Mesenchymal stem cell (in vitro differentiated cells and primary cell): ENCODE results near the gene COX8A.

Experiments used
- DNase-seq: peaks from one replicate; pipeline ENCODE4 v3.0.0-alpha.2; 2013
- H2AFZ ChIP-seq: one replicate; pipeline ENCODE4 v1.6.1; 2013; ENCODE audit warnings: low read depth, mild to moderate bottlenecking, control low read depth, inconsistent platforms, low read length, moderate library complexity
- H2AK5ac ChIP-seq: 2 replicates; pipeline ENCODE4 v1.6.1; 2013; ENCODE audit warnings: low read length, moderate library complexity, mild to moderate bottlenecking, inconsistent platforms; ENCODE audit not compliant: severe bottlenecking
- H2BK120ac ChIP-seq: one replicate; pipeline ENCODE4 v1.6.1; 2013; ENCODE audit warnings: low read depth, mild to moderate bottlenecking, inconsistent platforms, low read length, moderate library complexity
- H2BK12ac ChIP-seq, 2 experiments: one replicate each; pipeline ENCODE4 v1.6.1; 2013; ENCODE audit warnings: inconsistent platforms in 2 of 2, low read length in 2 of 2, mild to moderate bottlenecking in 2 of 2, moderate library complexity in 2 of 2, control low read depth in 1 of 2
- H2BK15ac ChIP-seq: one replicate; pipeline ENCODE4 v1.6.1; 2013; ENCODE audit warnings: mild to moderate bottlenecking, low read depth, inconsistent platforms; ENCODE audit not compliant: poor library complexity, severe bottlenecking
- H2BK5ac ChIP-seq: 2 replicates; pipeline ENCODE4 v1.6.1; 2013; ENCODE audit warnings: low read depth, mild to moderate bottlenecking, low read length, control low read depth, inconsistent platforms; ENCODE audit not compliant: poor library complexity, severe bottlenecking
- H3K14ac ChIP-seq, 2 experiments: one replicate each; pipeline ENCODE4 v1.6.1; 2013; ENCODE audit warnings: inconsistent platforms in 2 of 2, low read length in 2 of 2, control low read depth in 1 of 2, mild to moderate bottlenecking in 1 of 2, moderate library complexity in 1 of 2
- H3K18ac ChIP-seq, 2 experiments: one replicate each; pipeline ENCODE4 v1.6.1; 2013; ENCODE audit warnings: inconsistent platforms in 2 of 2, low read length in 2 of 2, control low read depth in 1 of 2, low read depth in 1 of 2, mild to moderate bottlenecking in 1 of 2
- H3K23ac ChIP-seq, 2 experiments: one replicate each; pipeline ENCODE4 v1.6.1; 2013; ENCODE audit warnings: inconsistent platforms in 2 of 2, low read length in 2 of 2, mild to moderate bottlenecking in 2 of 2, moderate library complexity in 2 of 2, control low read depth in 1 of 2
- H3K27ac ChIP-seq: 2 replicates; pipeline ENCODE4 v1.5.1; 2013; ENCODE audit warnings: mild to moderate bottlenecking, moderate library complexity, low read length, control low read depth, inconsistent platforms; ENCODE audit not compliant: poor library complexity, severe bottlenecking
- H3K27me3 ChIP-seq, 2 experiments: 2 replicates each; pipeline versions ENCODE4 v1.6.1 to v1.7.0; 2013; ENCODE audit warnings: low read length in 2 of 2, mild to moderate bottlenecking in 2 of 2, moderate library complexity in 2 of 2, control low read depth in 1 of 2, inconsistent platforms in 1 of 2; ENCODE audit not compliant: control insufficient read depth in 1 of 2, insufficient read depth in 1 of 2
- H3K36me3 ChIP-seq, 2 experiments: 2 replicates each; pipeline versions ENCODE4 v1.6.1 to v1.7.0; 2013; ENCODE audit warnings: low read length in 2 of 2, control low read depth in 1 of 2, inconsistent platforms in 1 of 2, low read depth in 1 of 2, mild to moderate bottlenecking in 1 of 2; ENCODE audit not compliant: insufficient read depth in 2 of 2, control insufficient read depth in 1 of 2
- H3K4ac ChIP-seq, 2 experiments: one replicate each; pipeline ENCODE4 v1.6.1; 2013; ENCODE audit warnings: inconsistent platforms in 2 of 2, low read length in 2 of 2, mild to moderate bottlenecking in 2 of 2, moderate library complexity in 2 of 2, control low read depth in 1 of 2, low read depth in 1 of 2
- H3K4me1 ChIP-seq: 2 replicates; pipeline ENCODE4 v1.6.1; 2013; ENCODE audit warnings: low read depth, low read length, control low read depth; ENCODE audit not compliant: control insufficient read depth, insufficient read depth
- H3K4me2 ChIP-seq: 2 replicates; pipeline ENCODE4 v1.6.1; 2013; ENCODE audit warnings: low read length, mild to moderate bottlenecking, inconsistent platforms; ENCODE audit not compliant: poor library complexity, severe bottlenecking
- H3K4me3 ChIP-seq, 2 experiments: 2 replicates each; pipeline versions ENCODE4 v1.5.1 to v1.7.0; 2013; ENCODE audit warnings: low read length in 2 of 2, mild to moderate bottlenecking in 2 of 2, control low read depth in 1 of 2, low read depth in 1 of 2; ENCODE audit not compliant: insufficient read depth in 1 of 2
- H3K79me1 ChIP-seq: replicated peaks from 2 replicates; pipeline ENCODE4 v1.6.1; 2013; ENCODE audit warnings: mild to moderate bottlenecking, control low read depth, low read length, inconsistent platforms; ENCODE audit not compliant: poor library complexity, severe bottlenecking
- H3K9ac ChIP-seq: 2 replicates; pipeline ENCODE4 v1.7.0; 2013; ENCODE audit warnings: mild to moderate bottlenecking, low read length, moderate library complexity
- H3K9me3 ChIP-seq: 2 replicates; pipeline ENCODE4 v1.7.0; 2013; ENCODE audit warnings: mild to moderate bottlenecking, low read length; ENCODE audit not compliant: control insufficient read depth
- H4K8ac ChIP-seq: one replicate; pipeline ENCODE4 v1.6.1; 2013; ENCODE audit warnings: inconsistent platforms, mild to moderate bottlenecking, low read length, moderate library complexity
- H4K91ac ChIP-seq: one replicate; pipeline ENCODE4 v1.6.1; 2013; ENCODE audit warnings: mild to moderate bottlenecking, low read length, inconsistent platforms
- WGBS: methylation state at CpG from one replicate; pipeline ENCODE4 v1.1.7; 2013; ENCODE audit warnings: mixed read lengths; 5-methylcytosine and 5-hydroxymethylcytosine counted together

Gene COX8A

DNA sequence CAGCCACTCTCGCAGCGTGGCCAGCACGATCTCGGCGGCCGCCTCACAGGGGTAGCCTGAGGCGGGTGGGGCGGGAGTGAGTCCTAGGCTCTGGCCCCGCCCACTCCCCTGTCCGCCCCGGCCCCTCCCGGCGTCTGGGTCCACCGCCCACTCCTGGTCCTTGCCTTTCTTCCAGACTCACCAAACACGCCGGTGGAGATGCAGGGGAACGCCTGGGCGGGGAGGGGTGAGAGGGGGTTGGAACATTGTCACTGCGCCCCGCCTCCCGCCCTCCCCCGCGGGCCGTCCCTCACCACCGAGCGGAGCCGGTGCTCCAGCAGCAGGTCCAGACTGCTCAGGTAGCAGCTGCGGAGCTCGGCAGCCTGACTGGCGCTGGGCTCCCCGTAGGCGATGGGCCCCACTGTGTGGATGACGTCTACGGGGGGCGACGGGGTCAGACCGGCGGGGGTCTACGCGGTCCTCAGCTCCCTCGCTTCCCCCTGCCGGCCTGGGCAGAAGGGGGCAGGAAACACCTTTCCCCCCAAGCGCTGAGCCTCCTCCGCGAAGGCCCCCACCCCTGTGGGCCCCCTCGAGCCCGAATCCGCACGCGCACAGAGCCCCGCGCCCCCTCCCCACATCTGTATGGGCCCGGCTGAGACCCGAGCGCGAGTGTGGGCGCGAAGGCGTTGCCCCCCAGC lies 25.1 kb downstream of the COX8A start:
- Histone ChIP-seq H3K14ac (no peak overlapping the region), H3K4me2 (peak overlapping the region; percentile 53), H2BK12ac (no peak overlapping the region), H4K8ac (no peak overlapping the region), H3K27ac (no peak overlapping the region), H3K9me3 (no peaks in the 10 kb centered on the region), H3K79me1 (peaks cover 18% of the 10 kb centered on the region), H2AFZ (no peak overlapping the region), H2BK15ac (no peak overlapping the region), H3K23ac (no peak overlapping the region), H2AK5ac (no peak overlapping the region), H3K9ac (no peak overlapping the region), H3K36me3 (peaks cover 36 to 50% of the 10 kb centered on the region in 2 experiments), H2BK5ac (no peak overlapping the region), H3K4ac (no peak overlapping the region), H3K27me3 (peaks cover 0 to 9% of the 10 kb centered on the region in 2 experiments), H2BK120ac (no peak overlapping the region), H3K4me3 (peak overlapping the region; percentile 29 to 33), H4K91ac (no peak overlapping the region), H3K18ac (no peak overlapping the region), H3K4me1 (peaks cover 56% of the 10 kb centered on the region)
- 5% methylated on average over 44 of the region's 59 CpGs for WGBS
- peak; percentile 53 for DNase-seq

DNA sequence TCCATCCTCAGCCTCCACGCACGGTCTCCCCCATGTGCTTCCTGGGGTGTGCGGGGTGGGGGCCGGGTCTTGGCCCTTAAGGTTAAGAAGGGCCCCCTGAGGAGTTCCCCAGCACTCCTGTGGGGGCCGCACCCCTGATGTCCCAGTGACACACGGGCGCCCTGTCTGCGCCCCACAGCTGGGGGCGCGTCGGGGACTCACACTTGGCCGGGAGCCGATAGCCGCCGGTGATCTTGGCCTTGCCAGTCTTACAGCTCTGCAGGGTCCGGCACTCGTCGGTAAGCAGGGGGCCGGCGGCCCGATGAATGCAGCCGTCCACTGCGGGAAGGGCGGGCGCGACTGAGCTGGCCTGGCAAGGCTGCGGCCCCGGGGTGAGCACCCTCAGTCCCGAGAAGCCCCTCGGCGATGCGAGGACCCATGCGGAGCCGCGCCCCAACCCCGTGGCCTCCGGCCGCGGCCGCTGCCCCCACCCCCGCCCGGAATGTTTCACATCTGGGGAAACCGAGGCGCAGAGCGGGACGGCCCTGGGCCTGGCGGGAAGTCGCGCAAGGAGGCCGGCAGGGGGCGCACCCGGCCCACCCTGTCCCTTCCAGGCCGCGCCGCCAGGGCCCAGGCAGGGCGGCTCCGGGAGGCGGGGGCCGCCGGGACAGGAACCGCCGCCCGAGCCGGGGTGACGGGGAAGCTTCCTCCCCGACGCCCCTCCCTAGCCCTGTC lies 25.8 kb downstream of the COX8A start:
- no peak overlapping the region for H2BK120ac ChIP-seq

DNA sequence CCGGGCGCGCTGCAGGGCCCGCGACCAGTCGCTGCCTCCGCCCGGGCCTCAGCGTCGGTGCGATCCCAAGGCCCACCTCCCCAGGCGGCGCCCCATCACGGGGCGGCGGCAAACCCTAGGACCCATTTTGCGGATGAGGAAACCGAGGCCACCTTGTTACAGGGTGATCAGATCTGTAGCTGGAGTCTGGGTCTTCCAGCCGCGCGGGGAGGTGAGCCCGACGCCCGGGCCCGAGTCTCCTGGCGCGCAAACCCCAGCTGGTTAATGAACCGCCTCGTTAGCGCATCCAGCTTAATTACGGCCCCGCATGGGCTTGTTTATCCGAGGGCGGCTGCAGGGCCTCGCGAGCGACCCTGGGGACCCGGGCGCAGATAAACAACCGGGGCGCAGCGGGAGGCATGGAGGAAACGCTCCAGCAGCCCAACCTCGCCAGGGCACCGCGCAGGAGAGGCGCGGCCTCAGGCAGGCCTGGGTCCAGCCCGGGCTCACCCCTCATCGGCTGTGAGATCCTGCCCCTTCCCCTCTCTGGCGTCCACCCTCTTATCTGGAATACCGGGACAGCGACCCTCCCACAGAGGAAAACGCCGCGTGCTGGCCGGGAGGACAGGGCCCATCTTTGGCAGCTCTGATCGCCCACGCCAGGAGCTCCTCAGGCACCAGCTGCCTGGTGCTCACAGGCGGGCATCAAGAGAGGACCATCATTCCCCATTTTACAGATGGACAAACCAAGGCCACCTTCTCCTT lies 26.5 kb downstream of the COX8A start:
- Histone ChIP-seq H3K27ac (no peak overlapping the region), H4K91ac (peak overlapping the region; percentile 18), H3K9me3 (no peaks in the 10 kb centered on the region), H3K9ac (peak overlapping the region; percentile 70), H2AFZ (no peak overlapping the region), H3K27me3 (peaks cover 0 to 9% of the 10 kb centered on the region in 2 experiments), H3K4me2 (peak overlapping the region; percentile 62), H3K14ac (no peak overlapping the region), H2AK5ac (no peak overlapping the region), H3K4ac (no peak overlapping the region), H2BK5ac (no peak overlapping the region), H4K8ac (peak overlapping the region; percentile 56), H2BK12ac (no peak overlapping the region), H3K23ac (no peak overlapping the region), H2BK15ac (peak overlapping the region; percentile 45), H3K4me3 (peak overlapping the region; percentile 45 to 70), H2BK120ac (no peak overlapping the region), H3K18ac (peak overlapping the region in 1 of 2 experiments; percentile 63), H3K4me1 (peaks cover 56% of the 10 kb centered on the region), H3K36me3 (peaks cover 23 to 37% of the 10 kb centered on the region in 2 experiments), H3K79me1 (peaks cover 11% of the 10 kb centered on the region)
- 28% methylated on average over 60 of the region's 60 CpGs for WGBS
- DNase-seq: no peak

More for the DNA sequence above, 25.8 kb downstream of the COX8A start:
- H4K91ac ChIP-seq: no peak overlapping the region
- peaks cover 0 to 9% of the 10 kb centered on the region in 2 experiments for H3K27me3 ChIP-seq
- peak overlapping the region; percentile 45 for H2BK15ac ChIP-seq
- H3K4me2 ChIP-seq: peak overlapping the region; percentile 62
- H3K4ac ChIP-seq: no peak overlapping the region
- no peak overlapping the region for H3K14ac ChIP-seq
- peaks cover 29 to 44% of the 10 kb centered on the region in 2 experiments for H3K36me3 ChIP-seq
- no peak overlapping the region for H2AFZ ChIP-seq
- H3K79me1 ChIP-seq: peaks cover 16% of the 10 kb centered on the region
- peak overlapping the region in 1 of 2 experiments; percentile 28 for H3K23ac ChIP-seq
- no peaks in the 10 kb centered on the region for H3K9me3 ChIP-seq
- H3K18ac ChIP-seq: peak overlapping the region in 1 of 2 experiments; percentile 63
- H3K4me1 ChIP-seq: peaks cover 58% of the 10 kb centered on the region
- no peak overlapping the region for H2BK5ac ChIP-seq
- DNase-seq: peak; percentile 67
- peak overlapping the region; percentile 45 to 70 for H3K4me3 ChIP-seq
- H2BK12ac ChIP-seq: no peak overlapping the region
- no peak overlapping the region for H3K27ac ChIP-seq
- peak overlapping the region; percentile 56 for H4K8ac ChIP-seq
- peak overlapping the region; percentile 70 for H3K9ac ChIP-seq
- no peak overlapping the region for H2AK5ac ChIP-seq
- 3% methylated on average over 63 of the region's 67 CpGs for WGBS
